A549 (cell line): Measurements from ENCODE around the gene CD69. TPM values are rescaled to one million over a fixed set of nuclear protein-coding genes. Genes with fewer than 3 reads are reported as not detected.
A peak's percentile ranks its signal among the peaks of the same experiment; 100 is the strongest.

Source experiments
- ATAC-seq, 2 experiments: fragments of 200-7000 bp in 1 of 2; fragments of >200 bp in 1 of 2; cut with Nextera tagmentation in 1 of 2; cut with Tn5 transposase in 1 of 2; 3 replicates each; pipeline versions ENCODE4 v1.8.0 to v1.9.1; 2018 to 2020; ENCODE audit warnings: mild to moderate bottlenecking in 1 of 2, moderate library complexity in 1 of 2
- CTCF ChIA-PET: fragments of 300-600 bp; sonication (Branson Sonifier 250); formaldehyde crosslinking; extraction: SDS; loops from one replicate; lab custom pipeline; 2021; ENCODE audit warnings: antibody characterized with exemption, inconsistent platforms; lab: Yijun Ruan, JAX
- POLR2A ChIA-PET: fragments of 350-600 bp; formaldehyde crosslinking; extraction: SDS; loops from one replicate; lab custom pipeline; 2021; ENCODE audit warnings: antibody characterized with exemption, inconsistent platforms; lab: Yijun Ruan, JAX
- DNase-seq, 2 experiments: peaks; one replicate each; pipeline versions ENCODE4 v3.0.0 to v3.0.0-alpha.2; 2011 to 2016; ENCODE audit warnings: low read depth in 1 of 2, low spot score in 1 of 2
- FAIRE-seq: peaks from 2 replicates; lab custom pipeline; 2011; peaks lifted over from hg19 to GRCh38; lab: Jason Lieb, UNC
- H3K27ac ChIP-seq, 2 experiments: fragments of >200 bp; sonication (Bioruptor Twin); formaldehyde crosslinking; 3 replicates each; pipeline ENCODE4 v1.5.1; 2016 to 2017
- H3K4me1 ChIP-seq: fragments of >200 bp; sonication (Bioruptor Twin); formaldehyde crosslinking; 3 replicates; pipeline ENCODE4 v1.6.1; 2016
- H3K4me2 ChIP-seq: fragments of >200 bp; sonication (Bioruptor Twin); formaldehyde crosslinking; 3 replicates; pipeline ENCODE4 v1.6.1; 2016
- H3K4me3 ChIP-seq: fragments of >200 bp; sonication (Bioruptor Twin); formaldehyde crosslinking; 3 replicates; pipeline ENCODE4 v1.5.1; 2016
- H3K9me3 ChIP-seq: fragments of >200 bp; sonication (Bioruptor Twin); formaldehyde crosslinking; 3 replicates; pipeline ENCODE4 v1.6.1; 2016
- CBX2 ChIP-seq: fragments of 200-600 bp; sonication (generic); IDR thresholded peaks from 2 replicates; pipeline ENCODE4 v1.6.1; 2016; ENCODE audit warnings: low read depth, mild to moderate bottlenecking, borderline replicate concordance
- CBX8 ChIP-seq: fragments of 200-600 bp; sonication (generic); IDR thresholded peaks from 2 replicates; pipeline ENCODE4 v1.6.1; 2016
- CEBPB ChIP-seq, 2 experiments: fragments of >200 bp in 1 of 2; sonication (Bioruptor Twin) in 1 of 2; formaldehyde crosslinking in 1 of 2; IDR thresholded peaks; 2 replicates each; pipeline ENCODE4 v1.6.1; 2012 to 2016
- CHD4 ChIP-seq: fragments of 200-600 bp; sonication (generic); IDR thresholded peaks from 2 replicates; pipeline ENCODE4 v1.6.1; 2016; ENCODE audit warnings: antibody characterized with exemption, mild to moderate bottlenecking, borderline replicate concordance
- EHMT2 ChIP-seq: fragments of 200-600 bp; sonication (generic); IDR thresholded peaks from 2 replicates; pipeline ENCODE4 v1.6.1; 2016; ENCODE audit warnings: antibody characterized with exemption, low read depth, mild to moderate bottlenecking, moderate library complexity
- EP300 ChIP-seq, 2 experiments: fragments of >200 bp; sonication (Bioruptor Twin); formaldehyde crosslinking; IDR thresholded peaks; 2 replicates in 1 of 2; 3 replicates in 1 of 2; pipeline ENCODE4 v1.6.1; 2016 to 2017
- FOSB ChIP-seq: fragments of 250-450 bp; sonication (Bioruptor Pico); IDR thresholded peaks from 2 replicates; pipeline ENCODE4 v1.5.0; 2020; ENCODE audit warnings: mild to moderate bottlenecking, moderate library complexity
- FOSL2 ChIP-seq, 2 experiments: fragments of 450-650 bp in 1 of 2; fragments of >200 bp in 1 of 2; sonication (Bioruptor Twin) in 1 of 2; formaldehyde crosslinking; IDR thresholded peaks; 2 replicates each; pipeline versions ENCODE4 v1.5.0 to v1.6.1; 2016 to 2020; ENCODE audit warnings: mild to moderate bottlenecking in 1 of 2, moderate library complexity in 1 of 2
- GATA3 ChIP-seq: IDR thresholded peaks from 2 replicates; pipeline ENCODE4 v1.6.1; 2012; ENCODE audit warnings: borderline replicate concordance
- HOXB13 ChIP-seq: fragments of 250-450 bp; sonication (Bioruptor Pico); IDR thresholded peaks from 2 replicates; pipeline ENCODE4 v1.5.0; 2020; ENCODE audit warnings: low read depth, mild to moderate bottlenecking, moderate library complexity
- HOXB5 ChIP-seq: fragments of 250-450 bp; sonication (Bioruptor Pico); IDR thresholded peaks from 2 replicates; pipeline ENCODE4 v1.5.0; 2020; ENCODE audit warnings: mild to moderate bottlenecking, moderate library complexity
- JUN ChIP-seq, 2 experiments: fragments of >200 bp; sonication (Bioruptor Twin); formaldehyde crosslinking; IDR thresholded peaks; 2 replicates in 1 of 2; 3 replicates in 1 of 2; pipeline ENCODE4 v1.6.1; 2016 to 2017
- KDM1A ChIP-seq: fragments of 200-600 bp; sonication (generic); IDR thresholded peaks from 2 replicates; pipeline ENCODE4 v1.6.1; 2016; ENCODE audit warnings: low read depth, mild to moderate bottlenecking
- KDM5A ChIP-seq: fragments of 200-600 bp; sonication (generic); IDR thresholded peaks from 2 replicates; pipeline ENCODE4 v1.6.1; 2016; ENCODE audit warnings: antibody characterized with exemption, mild to moderate bottlenecking
- MAFK ChIP-seq: fragments of 450-650 bp; IDR thresholded peaks from 2 replicates; pipeline ENCODE4 v1.6.1; 2014; ENCODE audit not compliant: partially characterized antibody
- NFE2L2 ChIP-seq: fragments of 150-350 bp; conservative IDR thresholded peaks from 2 replicates; pipeline ENCODE4 v1.6.1; 2014; ENCODE audit warnings: low read length
- POLR2A ChIP-seq: IDR thresholded peaks from 2 replicates; pipeline ENCODE4 v1.6.1; 2012; ENCODE audit warnings: mild to moderate bottlenecking, low read length
- RNF2 ChIP-seq: fragments of 200-600 bp; sonication (generic); IDR thresholded peaks from 2 replicates; pipeline ENCODE4 v1.6.1; 2016; ENCODE audit warnings: low read depth, mild to moderate bottlenecking, antibody characterized with exemption, moderate library complexity, borderline replicate concordance
- SREBF2 ChIP-seq: fragments of 450-650 bp; IDR thresholded peaks from 2 replicates; pipeline ENCODE4 v1.6.1; 2014; ENCODE audit warnings: mild to moderate bottlenecking, moderate library complexity
- TFCP2L1 ChIP-seq: fragments of 250-450 bp; sonication (Bioruptor Pico); IDR thresholded peaks from 2 replicates; pipeline ENCODE4 v1.5.0; 2021; ENCODE audit warnings: mild to moderate bottlenecking
- ZC3H11A ChIP-seq: fragments of 450-650 bp; IDR thresholded peaks from 2 replicates; pipeline ENCODE4 v1.6.1; 2014; ENCODE audit warnings: antibody characterized with exemption, mild to moderate bottlenecking
- ZFP36 ChIP-seq: fragments of 450-650 bp; IDR thresholded peaks from 2 replicates; pipeline ENCODE4 v1.6.1; 2014; ENCODE audit warnings: borderline replicate concordance; ENCODE audit not compliant: partially characterized antibody
- ZSCAN20 ChIP-seq: fragments of 250-450 bp; sonication (Bioruptor Pico); IDR thresholded peaks from 2 replicates; pipeline ENCODE4 v1.8.0; 2022; ENCODE audit warnings: mild to moderate bottlenecking, moderate library complexity
- WGBS: methylation state at CpG from one replicate; pipeline ENCODE4 v1.1.6; 2017; ENCODE audit errors: missing lambda C conversion rate; 5-methylcytosine and 5-hydroxymethylcytosine counted together
- polyA plus RNA-seq, 4 experiments: library from polyadenylated mRNA; depleted of rRNA in 3 of 4; stranded (reverse); fragments of >200 nt; fragmentation: RNase III in 1 of 4; extraction: RNeasy Plus Mini Kit Qiagen cat#74134 plus additional on column Dnase treatment in 1 of 4; gene quantifications; 2 replicates in 3 of 4; 3 replicates in 1 of 4; pipeline ENCODE4 v1.2.3, GENCODE V29; 2011 to 2017
- TF ChIP-seq, protein P1 (sequence below): fragments of 150-350 bp; IDR thresholded peaks from 2 replicates; pipeline ENCODE4 v1.6.1; 2014; ENCODE audit warnings: low read depth, mild to moderate bottlenecking, low read length
- TF ChIP-seq, protein P2 (sequence below): fragments of 450-650 bp; IDR thresholded peaks from 2 replicates; pipeline ENCODE4 v1.6.1; 2014; ENCODE audit warnings: antibody characterized with exemption
- TF ChIP-seq, protein P3 (sequence below): fragments of 250-450 bp; sonication (Bioruptor Pico); IDR thresholded peaks from 2 replicates; pipeline ENCODE4 v1.5.0; 2021; ENCODE audit warnings: mild to moderate bottlenecking, moderate library complexity, borderline replicate concordance

The CD69 gene
- polyA plus RNA-seq, 2 of the 4 experiments (the other 2 are of a cell fraction) = not detected

- FAIRE-seq (no peak), DNase-seq (no peak), ATAC-seq (no peak)
- no peak overlapping the region for H3K4me3 ChIP-seq
- H3K9me3 ChIP-seq = no peaks in the 10 kb centered on the region
- no peak overlapping the region for H3K4me2 ChIP-seq
- TF ChIP-seq NFE2L2 (no peak), FOSB (CRISPR knock-in tag) (no peak), ZSCAN20 (CRISPR knock-in tag) (no peak), HOXB13 (CRISPR knock-in tag) (no peak)
- TF ChIP-seq, protein P1, sequence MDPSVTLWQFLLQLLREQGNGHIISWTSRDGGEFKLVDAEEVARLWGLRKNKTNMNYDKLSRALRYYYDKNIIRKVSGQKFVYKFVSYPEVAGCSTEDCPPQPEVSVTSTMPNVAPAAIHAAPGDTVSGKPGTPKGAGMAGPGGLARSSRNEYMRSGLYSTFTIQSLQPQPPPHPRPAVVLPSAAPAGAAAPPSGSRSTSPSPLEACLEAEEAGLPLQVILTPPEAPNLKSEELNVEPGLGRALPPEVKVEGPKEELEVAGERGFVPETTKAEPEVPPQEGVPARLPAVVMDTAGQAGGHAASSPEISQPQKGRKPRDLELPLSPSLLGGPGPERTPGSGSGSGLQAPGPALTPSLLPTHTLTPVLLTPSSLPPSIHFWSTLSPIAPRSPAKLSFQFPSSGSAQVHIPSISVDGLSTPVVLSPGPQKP = no peak
- TF ChIP-seq, protein P2, sequence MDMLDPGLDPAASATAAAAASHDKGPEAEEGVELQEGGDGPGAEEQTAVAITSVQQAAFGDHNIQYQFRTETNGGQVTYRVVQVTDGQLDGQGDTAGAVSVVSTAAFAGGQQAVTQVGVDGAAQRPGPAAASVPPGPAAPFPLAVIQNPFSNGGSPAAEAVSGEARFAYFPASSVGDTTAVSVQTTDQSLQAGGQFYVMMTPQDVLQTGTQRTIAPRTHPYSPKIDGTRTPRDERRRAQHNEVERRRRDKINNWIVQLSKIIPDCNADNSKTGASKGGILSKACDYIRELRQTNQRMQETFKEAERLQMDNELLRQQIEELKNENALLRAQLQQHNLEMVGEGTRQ = no peak
- H3K4me1 ChIP-seq = 0 out of 3 replicates have a peak, but pooled peaks cover 3% of the 10 kb centered on the region
- no peak overlapping the region for H3K27ac ChIP-seq
- POLR2A ChIA-PET = no interaction called here
- whole genome bisulfite sequencing = 0% methylated on average over 1 of the region's 1 CpG
- CTCF ChIA-PET = interaction anchor here (0.6 to 6.0 kb wide), 21 partner anchors 8 to 918 kb away, joined by 3 to 41 read pairs (median 4); partner anchors contain the start of genes CD69, CLEC12B and CLEC2A
Measured at GRCh38 chr12:9749640-9750039, 11.1 kb downstream of the CD69 start.

DNA sequence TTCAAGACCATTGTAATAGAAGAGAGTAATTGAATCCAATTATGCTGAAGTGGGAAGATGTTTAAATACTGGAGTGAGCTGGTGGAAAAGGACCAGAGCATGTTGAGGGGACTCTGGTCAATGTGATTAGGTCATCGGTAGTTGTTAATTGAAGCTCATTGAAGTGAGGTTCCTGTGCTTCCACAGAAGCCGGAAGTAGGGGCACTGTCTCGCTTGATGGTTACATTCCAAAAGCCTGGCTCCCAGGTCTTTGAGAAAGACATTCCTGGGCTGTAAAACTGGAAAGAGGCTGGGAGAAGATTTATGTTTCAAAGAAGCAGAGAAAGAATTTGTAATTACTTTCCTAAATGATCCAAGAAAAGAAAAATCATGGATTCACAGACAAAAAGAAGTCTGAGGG, 15.5 kb downstream of the CD69 start:
- Histone ChIP-seq H3K27ac (no peak overlapping the region), H3K9me3 (no peaks in the 10 kb centered on the region), H3K4me2 (no peak overlapping the region), H3K4me3 (no peak overlapping the region), H3K4me1 (no peaks in the 10 kb centered on the region)
- 91% methylated on average over 3 of the region's 3 CpGs for WGBS
- ATAC-seq = no peak
- CTCF ChIA-PET = interaction anchor here (0.6 to 1.4 kb wide), 3 partner anchors 37 to 395 kb away, joined by 3 read pairs; no protein-coding TSS in a partner anchor
- DNase-seq = no peak
- POLR2A ChIA-PET = no interaction called here
- TF ChIP-seq SREBF2 = no peak
- TF ChIP-seq CHD4 = no peak
- no peak for TF ChIP-seq JUN (IDR thresholded peaks at IDR 0.05)
- no peak for TF ChIP-seq FOSL2 (IDR thresholded peaks at IDR 0.05)
- no peak for TF ChIP-seq FOSL2 (CRISPR knock-in tag; IDR thresholded peaks at IDR 0.05)
- TF ChIP-seq RNF2 = no peak
- no peak for TF ChIP-seq TFCP2L1
- no peak for TF ChIP-seq EHMT2
- TF ChIP-seq HOXB5 (CRISPR knock-in tag) = no peak
- no peak for TF ChIP-seq HOXB13 (CRISPR knock-in tag)
- TF ChIP-seq, protein P1 = no peak
- TF ChIP-seq, protein P2 = no peak
- TF ChIP-seq ZC3H11A = no peak
- FAIRE-seq = no peak

GRCh38 chr12:9742661-9743060, 18.0 kb downstream of the CD69 start:
- ChIA-PET POLR2A (no interaction called here), CTCF (interaction anchor here (0.7 to 1.2 kb wide), 10 partner anchors 8 to 403 kb away, joined by 3 to 9 read pairs (median 4); no protein-coding TSS in a partner anchor)
- no peak overlapping the region for H3K27ac ChIP-seq
- no peak overlapping the region for H3K4me3 ChIP-seq
- ATAC-seq (peak in 1 of 2 experiments; percentile 26; a peak in 4 of 6 replicates), DNase-seq (no peak), FAIRE-seq (no peak)
- no peaks in the 10 kb centered on the region for H3K9me3 ChIP-seq
- WGBS = 39% methylated on average over 5 of the region's 5 CpGs
- no peaks in the 10 kb centered on the region for H3K4me1 ChIP-seq
- no peak overlapping the region for H3K4me2 ChIP-seq
- TF ChIP-seq RNF2 (no peak), EP300 (IDR thresholded peaks at IDR 0.05) (no peak), GATA3 (no peak), KDM5A (no peak), CEBPB (IDR thresholded peaks at IDR 0.05) (no peak), HOXB5 (CRISPR knock-in tag) (no peak), ZFP36 (no peak), CBX8 (no peak), POLR2A (no peak), CBX2 (no peak), KDM1A (no peak), MAFK (no peak)
- TF ChIP-seq, protein P2 = no peak
- TF ChIP-seq, protein P3, sequence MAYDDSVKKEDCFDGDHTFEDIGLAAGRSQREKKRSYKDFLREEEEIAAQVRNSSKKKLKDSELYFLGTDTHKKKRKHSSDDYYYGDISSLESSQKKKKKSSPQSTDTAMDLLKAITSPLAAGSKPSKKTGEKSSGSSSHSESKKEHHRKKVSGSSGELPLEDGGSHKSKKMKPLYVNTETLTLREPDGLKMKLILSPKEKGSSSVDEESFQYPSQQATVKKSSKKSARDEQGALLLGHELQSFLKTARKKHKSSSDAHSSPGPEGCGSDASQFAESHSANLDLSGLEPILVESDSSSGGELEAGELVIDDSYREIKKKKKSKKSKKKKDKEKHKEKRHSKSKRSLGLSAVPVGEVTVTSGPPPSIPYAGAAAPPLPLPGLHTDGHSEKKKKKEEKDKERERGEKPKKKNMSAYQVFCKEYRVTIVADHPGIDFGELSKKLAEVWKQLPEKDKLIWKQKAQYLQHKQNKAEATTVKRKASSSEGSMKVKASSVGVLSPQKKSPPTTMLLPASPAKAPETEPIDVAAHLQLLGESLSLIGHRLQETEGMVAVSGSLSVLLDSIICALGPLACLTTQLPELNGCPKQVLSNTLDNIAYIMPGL (CRISPR knock-in tag) = no peak
- TF ChIP-seq, protein P1 = no peak
